Breast epithelium (tissue), 3 donors: ENCODE results near the gene HTT.

Experiments
- POLR2A ChIP-seq: fragments of 450-650 bp; IDR thresholded peaks from one replicate; pipeline ENCODE4 v1.6.1; 2016; ENCODE audit warnings: antibody characterized with exemption, mild to moderate bottlenecking, moderate library complexity
- POLR2AphosphoS5 ChIP-seq, 3 donors: sonication (generic); formaldehyde crosslinking; IDR thresholded peaks; one replicate each; pipeline ENCODE4 v1.6.1; 2017; ENCODE audit warnings: antibody characterized with exemption in 3 of 3

DNA sequence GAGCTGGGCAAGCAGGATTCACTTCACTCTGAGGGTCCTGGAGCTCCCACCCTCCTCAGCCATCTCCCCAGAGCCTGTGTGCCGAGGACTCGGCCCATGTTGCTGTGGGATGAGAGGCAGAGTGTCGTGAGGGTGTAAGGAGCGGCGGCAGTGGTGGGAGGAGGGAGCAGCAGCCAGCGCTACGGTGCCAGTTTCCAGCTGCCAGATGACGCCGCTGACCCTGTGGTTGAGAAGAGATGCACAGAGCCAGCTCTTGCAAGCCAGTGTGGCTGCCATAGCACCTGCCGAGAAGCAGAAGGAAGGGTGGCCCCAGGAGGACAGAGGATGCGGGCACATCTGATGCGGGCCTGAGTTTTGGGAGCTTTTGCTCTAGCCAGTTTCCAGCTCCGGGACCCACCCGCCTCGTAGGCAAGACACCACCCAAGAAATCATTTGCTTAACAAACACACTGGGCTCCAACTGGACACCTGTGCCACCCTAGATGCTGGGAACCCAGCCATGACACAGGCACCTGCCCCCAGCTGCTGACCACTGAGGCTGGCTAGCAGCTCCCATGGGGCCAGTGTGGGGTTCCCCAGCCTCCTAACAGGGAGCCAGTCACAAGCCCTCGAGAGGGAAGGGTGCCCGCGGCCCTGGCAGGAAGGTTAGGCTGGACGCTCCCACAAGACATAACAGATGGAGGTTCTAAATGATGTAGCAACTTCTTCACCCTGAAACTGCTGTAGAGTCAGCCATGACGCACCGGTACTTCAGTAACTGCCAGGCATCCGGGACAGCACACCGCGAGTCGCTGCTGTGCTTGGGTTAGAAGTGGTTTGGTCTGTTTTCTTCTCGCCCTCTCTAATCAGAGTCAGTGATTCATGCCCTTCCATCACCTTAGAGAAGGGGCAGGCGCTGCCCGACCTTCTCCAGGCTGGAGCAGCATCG, 183.3 kb downstream of the HTT start:
- no peak for TF ChIP-seq POLR2A
- TF ChIP-seq POLR2AphosphoS5 (IDR thresholded peaks at IDR 0.05) = no peak
